IMR-90 (cell line): ENCODE data around the gene DHX38.

Experiments used
- CEBPB ChIP-seq: IDR thresholded peaks from 2 replicates; pipeline ENCODE4 v1.6.1; 2012; ENCODE audit warnings: low read depth, low read length, improper control_type of control experiment
- CHD1 ChIP-seq: IDR thresholded peaks from 2 replicates; pipeline ENCODE4 v1.6.1; 2012; ENCODE audit warnings: low read depth, low read length, improper control_type of control experiment
- CTCF ChIP-seq: conservative IDR thresholded peaks from 2 replicates; pipeline ENCODE4 v1.5.1; 2012; ENCODE audit warnings: mild to moderate bottlenecking, low read depth, low read length, improper control_type of control experiment
- ELK1 ChIP-seq: fragments of 150-350 bp; IDR thresholded peaks from 2 replicates; pipeline ENCODE4 v1.6.1; 2016; ENCODE audit warnings: low read depth, mild to moderate bottlenecking, low read length, moderate library complexity, borderline replicate concordance
- FOS ChIP-seq: fragments of 150-350 bp; IDR thresholded peaks from 2 replicates; pipeline ENCODE4 v1.6.1; 2016; ENCODE audit warnings: low read depth, low read length
- MAFK ChIP-seq: IDR thresholded peaks from 2 replicates; pipeline ENCODE4 v1.6.1; 2012; ENCODE audit warnings: low read depth, low read length, improper control_type of control experiment
- MXI1 ChIP-seq: IDR thresholded peaks from 2 replicates; pipeline ENCODE4 v1.6.1; 2012; ENCODE audit warnings: low read depth, mild to moderate bottlenecking, low read length, moderate library complexity, borderline replicate concordance
- NFE2L2 ChIP-seq: fragments of 150-350 bp; IDR thresholded peaks from 2 replicates; pipeline ENCODE4 v1.6.1; 2016; ENCODE audit warnings: low read depth, mild to moderate bottlenecking, low read length
- POLR2A ChIP-seq: IDR thresholded peaks from 2 replicates; pipeline ENCODE4 v1.6.1; 2012; ENCODE audit warnings: mild to moderate bottlenecking, low read depth, low read length
- RAD21 ChIP-seq: IDR thresholded peaks from 2 replicates; pipeline ENCODE4 v1.6.1; 2012; ENCODE audit warnings: low read length, improper control_type of control experiment
- RCOR1 ChIP-seq: IDR thresholded peaks from 2 replicates; pipeline ENCODE4 v1.6.1; 2012; ENCODE audit warnings: mild to moderate bottlenecking, low read length, improper control_type of control experiment; ENCODE audit not compliant: insufficient replicate concordance
- RFX5 ChIP-seq: IDR thresholded peaks from 2 replicates; pipeline ENCODE4 v1.8.0; 2012; ENCODE audit warnings: low read depth, mild to moderate bottlenecking, low read length, moderate library complexity
- SMC3 ChIP-seq: fragments of 150-350 bp; IDR thresholded peaks from 2 replicates; pipeline ENCODE4 v1.6.1; 2016; ENCODE audit warnings: low read depth, mild to moderate bottlenecking, antibody characterized with exemption, low read length, moderate library complexity
- USF2 ChIP-seq: fragments of 150-350 bp; IDR thresholded peaks from 2 replicates; pipeline ENCODE4 v1.6.1; 2017; ENCODE audit warnings: mild to moderate bottlenecking, antibody characterized with exemption, low read length, low read depth

GRCh38 chr16:72105978-72106377, 12.3 kb downstream of the DHX38 start:
- TF ChIP-seq CTCF = no peak
- no peak for TF ChIP-seq POLR2A
- no peak for TF ChIP-seq NFE2L2
- no peak for TF ChIP-seq RAD21
- no peak for TF ChIP-seq RCOR1
- TF ChIP-seq ELK1 = no peak
- no peak for TF ChIP-seq CEBPB
- no peak for TF ChIP-seq USF2
- TF ChIP-seq SMC3 = no peak
- no peak for TF ChIP-seq RFX5
- TF ChIP-seq MAFK = no peak
- no peak for TF ChIP-seq MXI1
- no peak for TF ChIP-seq CHD1
- TF ChIP-seq FOS = no peak
